ENCODE results near the gene COLGALT1.

The COLGALT1 gene

GRCh38 chr19:17542042-17542441 lies 13.4 kb upstream of the COLGALT1 start:
- H3K4me3 ChIP-seq (ENCODE audit: low read depth, low read length), result no peak overlapping the region
- TF ChIP-seq, protein P1, sequence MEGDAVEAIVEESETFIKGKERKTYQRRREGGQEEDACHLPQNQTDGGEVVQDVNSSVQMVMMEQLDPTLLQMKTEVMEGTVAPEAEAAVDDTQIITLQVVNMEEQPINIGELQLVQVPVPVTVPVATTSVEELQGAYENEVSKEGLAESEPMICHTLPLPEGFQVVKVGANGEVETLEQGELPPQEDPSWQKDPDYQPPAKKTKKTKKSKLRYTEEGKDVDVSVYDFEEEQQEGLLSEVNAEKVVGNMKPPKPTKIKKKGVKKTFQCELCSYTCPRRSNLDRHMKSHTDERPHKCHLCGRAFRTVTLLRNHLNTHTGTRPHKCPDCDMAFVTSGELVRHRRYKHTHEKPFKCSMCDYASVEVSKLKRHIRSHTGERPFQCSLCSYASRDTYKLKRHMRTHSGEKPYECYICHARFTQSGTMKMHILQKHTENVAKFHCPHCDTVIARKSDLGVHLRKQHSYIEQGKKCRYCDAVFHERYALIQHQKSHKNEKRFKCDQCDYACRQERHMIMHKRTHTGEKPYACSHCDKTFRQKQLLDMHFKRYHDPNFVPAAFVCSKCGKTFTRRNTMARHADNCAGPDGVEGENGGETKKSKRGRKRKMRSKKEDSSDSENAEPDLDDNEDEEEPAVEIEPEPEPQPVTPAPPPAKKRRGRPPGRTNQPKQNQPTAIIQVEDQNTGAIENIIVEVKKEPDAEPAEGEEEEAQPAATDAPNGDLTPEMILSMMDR (conservative IDR thresholded peaks at IDR 0.05; ENCODE audit: low read depth, low read length), result no peak
- no peak for DNase-seq (ENCODE audit: low read depth)

DNA sequence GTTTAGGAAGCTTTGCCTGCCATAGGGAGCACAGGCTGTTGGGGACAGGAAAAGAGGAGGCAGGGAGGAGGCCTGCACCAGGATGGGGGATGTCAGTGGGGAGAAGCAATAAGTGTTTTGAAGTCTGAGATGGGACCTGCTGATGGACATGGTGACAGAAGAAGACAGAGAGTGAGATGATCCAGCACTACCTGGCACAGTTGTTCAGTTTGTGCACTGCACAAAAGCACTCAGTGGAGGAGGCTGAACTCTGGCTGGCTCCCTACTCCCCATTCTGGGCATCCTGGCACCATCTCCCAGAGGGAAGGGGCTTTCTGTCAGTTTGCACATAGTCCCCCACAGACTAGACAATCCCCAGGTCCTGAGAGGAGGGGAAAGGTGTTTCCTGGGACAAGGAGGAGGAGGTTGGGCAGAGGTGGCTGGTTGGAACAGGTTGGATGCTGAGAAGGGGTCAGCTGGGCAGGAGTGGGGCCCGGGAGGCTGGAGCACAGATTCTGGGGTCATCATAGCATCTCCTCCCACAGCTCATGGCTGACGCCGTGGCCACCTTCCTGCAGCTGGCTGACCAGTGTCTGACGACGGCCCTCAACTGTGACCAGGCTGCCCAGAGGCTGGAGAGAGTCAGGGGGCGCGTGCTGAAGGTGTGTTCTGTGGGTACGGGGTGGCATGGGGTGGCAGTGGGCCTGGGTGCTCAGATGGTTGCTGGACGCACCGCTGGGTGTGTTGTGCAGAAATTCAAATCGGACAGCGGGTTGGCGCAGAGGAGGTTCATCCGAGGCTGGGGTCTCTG lies 12.5 kb upstream of the COLGALT1 start:
- DNase-seq (ENCODE audit: low read depth), result no peak
- TF ChIP-seq, protein P1 (conservative IDR thresholded peaks at IDR 0.05; ENCODE audit: low read depth, low read length), result no peak
- H3K4me3 ChIP-seq (ENCODE audit: low read depth, low read length), result no peak overlapping the region

- H3K4me3 ChIP-seq (ENCODE audit: low read depth, low read length), result no peak overlapping the region
- no peak for DNase-seq (ENCODE audit: low read depth)
- TF ChIP-seq, protein P1 (conservative IDR thresholded peaks at IDR 0.05; ENCODE audit: low read depth, low read length), result no peak
Measured at GRCh38 chr19:17543986-17544385, 11.5 kb upstream of the COLGALT1 start.

- no peak for DNase-seq (ENCODE audit: low read depth)
- TF ChIP-seq, protein P1 (conservative IDR thresholded peaks at IDR 0.05; ENCODE audit: low read depth, low read length), result no peak
- H3K4me3 ChIP-seq (ENCODE audit: low read depth, low read length), result no peak overlapping the region
Measured at GRCh38 chr19:17544418-17544817, 11.0 kb upstream of the COLGALT1 start.

DNA sequence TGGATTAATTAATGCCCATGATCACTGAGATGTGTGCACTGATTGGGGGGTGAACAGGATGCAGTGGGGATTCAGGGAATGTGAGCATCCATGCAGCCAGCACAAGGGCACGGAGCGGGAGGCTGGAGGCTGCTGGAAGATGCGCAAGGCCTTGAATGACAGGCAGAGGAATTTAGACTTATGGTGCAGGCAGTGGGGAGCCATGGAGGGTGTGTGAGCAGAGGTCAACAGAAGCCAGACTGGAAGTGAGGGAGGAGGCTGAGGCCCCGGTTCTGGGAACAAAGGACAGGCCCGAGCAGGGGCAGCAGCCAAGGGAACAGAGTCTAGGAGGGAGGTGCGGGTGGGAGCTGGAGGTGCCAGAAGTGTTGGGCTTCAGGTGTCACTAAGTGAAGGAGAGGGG lies 7.3 kb upstream of the COLGALT1 start:
- DNase-seq (ENCODE audit: low read depth), result no peak
- TF ChIP-seq, protein P1 (conservative IDR thresholded peaks at IDR 0.05; ENCODE audit: low read depth, low read length), result no peak

GRCh38 chr19:17549085-17549740 lies 6.2 kb upstream of the COLGALT1 start:
- peak; percentile 15 for DNase-seq (ENCODE audit: low read depth)
- TF ChIP-seq, protein P1 (conservative IDR thresholded peaks at IDR 0.05; ENCODE audit: low read depth, low read length), result no peak
- no peak overlapping the region for H3K4me3 ChIP-seq (ENCODE audit: low read depth, low read length)

More for the DNA sequence above, 7.3 kb upstream of the COLGALT1 start:
- H3K4me3 ChIP-seq (ENCODE audit: low read depth, low read length), result no peak overlapping the region

Measured in choroid plexus epithelial cell (primary cell).